K562 treated with DMSO at 1 percent for 24 hours (cell line): ENCODE measurements around the gene PCDHGC4. TPM values are rescaled to one million over a fixed set of nuclear protein-coding genes. Genes with fewer than 3 reads are reported as not detected.

Experiments used
- total RNA-seq: library from RNA; unstranded; fragments of 300-600 nt; gene quantifications from 2 replicates; pipeline ENCODE4 v1.2.3, GENCODE V29; 2022; ENCODE audit warnings: low read depth; ENCODE audit not compliant: insufficient read depth

PCDHGC4 gene
- total RNA-seq = not detected in 2 replicates

DNA sequence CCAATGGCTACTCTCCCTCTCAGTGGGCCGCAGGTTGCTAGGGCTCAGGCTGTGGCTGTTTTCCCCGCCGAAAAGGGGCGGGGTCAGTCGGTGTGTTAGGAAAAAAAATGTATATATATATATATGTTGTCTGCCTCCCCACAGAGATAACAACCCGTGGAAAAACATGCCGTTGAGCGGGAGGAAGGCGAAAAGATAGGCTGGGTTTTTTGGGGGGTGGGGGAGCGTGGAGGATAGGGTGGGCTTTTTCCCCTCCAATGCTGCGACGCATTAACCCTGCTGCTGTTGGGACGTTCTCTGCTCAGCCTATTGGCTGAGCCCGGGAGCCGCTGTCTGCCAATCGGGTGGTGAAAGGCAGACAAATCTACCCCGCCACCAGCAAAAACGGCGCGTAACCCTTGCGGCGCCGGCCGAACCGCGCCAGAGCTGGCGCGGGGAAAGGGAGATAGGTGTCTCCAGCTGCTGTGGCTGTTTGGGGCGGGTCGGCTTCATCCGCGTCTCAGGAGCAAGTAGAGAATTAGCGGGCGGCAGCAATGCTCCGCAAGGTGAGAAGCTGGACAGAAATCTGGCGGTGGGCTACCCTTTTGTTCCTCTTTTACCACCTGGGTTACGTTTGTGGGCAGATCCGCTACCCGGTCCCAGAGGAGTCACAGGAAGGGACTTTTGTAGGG is at the start of gene PCDHGC4:
Gene PCDHGC4 (plus strand): TSS at position 390 of the 671 bp plus-strand sequence. CDS start 144 bp downstream, at position 534.

DNA sequence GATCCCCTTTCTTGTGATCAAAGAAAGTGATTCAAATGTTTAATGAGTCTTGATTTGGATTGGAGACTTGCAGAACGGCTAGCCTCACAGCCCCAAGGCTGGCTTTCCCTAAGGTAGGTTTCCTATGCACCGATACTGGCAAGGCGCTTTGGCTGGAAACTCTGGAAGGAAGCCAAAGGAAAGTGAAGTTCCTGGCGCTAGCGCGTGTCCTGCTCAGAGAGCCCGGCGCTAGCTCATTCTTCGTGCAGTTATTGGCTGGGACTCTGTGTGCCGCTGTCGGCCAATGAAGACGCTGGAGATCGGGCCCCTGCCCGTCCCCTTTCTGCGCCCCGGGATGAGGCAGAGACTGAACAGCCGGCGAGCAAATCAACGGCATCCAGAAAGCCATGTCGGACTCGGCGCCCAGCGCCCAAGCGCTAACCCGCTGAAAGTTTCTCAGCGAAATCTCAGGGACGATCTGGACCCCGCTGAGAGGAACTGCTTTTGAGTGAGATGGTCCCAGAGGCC is 9.2 kb upstream of the PCDHGC4 start, which contains the start of gene PCDHGC3:
Gene PCDHGC3 (plus strand): TSS at position 342 of the 507 bp plus-strand sequence. CDS start 151 bp downstream, at position 493.

GRCh38 chr5:141488591-141489561 is 4.0 kb downstream of the PCDHGC4 start, which contains the start of gene PCDHGC5:
Gene PCDHGC5, plus strand, starts transcription at chr5:141489081. Its CDS starts 160 bp downstream, at chr5:141489241.

Other genes with a start within 250 kb of the PCDHGC4 start
- 0.35 and 0.52 TPM in 2 replicates for gene PCDHB15, start 239.6 kb upstream of the PCDHGC4 start, total RNA-seq
- gene SLC25A2, start 181.0 kb upstream of the PCDHGC4 start, total RNA-seq = not detected in 2 replicates
- gene TAF7, start 164.2 kb upstream of the PCDHGC4 start, total RNA-seq = 95.8 and 97.2 TPM in 2 replicates
- gene PCDHGA1, start 154.5 kb upstream of the PCDHGC4 start, total RNA-seq = 0.16 and 0.29 TPM in 2 replicates
- gene PCDHGA2, start 146.3 kb upstream of the PCDHGC4 start, total RNA-seq = 0.54 and 0.63 TPM in 2 replicates
- gene PCDHGA3, start 141.2 kb upstream of the PCDHGC4 start, total RNA-seq = 0.50 and 0.89 TPM in 2 replicates
- gene PCDHGB1, start 134.9 kb upstream of the PCDHGC4 start, total RNA-seq = 0.43 and 0.52 TPM in 2 replicates
- gene PCDHGA4, start 130.0 kb upstream of the PCDHGC4 start, total RNA-seq = 0.52 and 1.2 TPM in 2 replicates
- gene PCDHGB2, start 125.0 kb upstream of the PCDHGC4 start, total RNA-seq = 0.51 and 0.63 TPM in 2 replicates
- 0.22 and 0.44 TPM in 2 replicates for gene PCDHGA5, start 120.9 kb upstream of the PCDHGC4 start, total RNA-seq
- gene PCDHGB3, start 114.8 kb upstream of the PCDHGC4 start, total RNA-seq = 0.51 and 0.56 TPM in 2 replicates
- gene PCDHGA6, start 111.1 kb upstream of the PCDHGC4 start, total RNA-seq = 0.27 and 0.39 TPM in 2 replicates
- 0.37 TPM in 2 replicates for gene PCDHGA7, start 102.3 kb upstream of the PCDHGC4 start, total RNA-seq
- gene PCDHGB4, start 97.3 kb upstream of the PCDHGC4 start, total RNA-seq = 0.12 and 0.16 TPM in 2 replicates
- gene PCDHGA8, start 92.4 kb upstream of the PCDHGC4 start, total RNA-seq = 0.43 and 0.49 TPM in 2 replicates
- 0.42 and 0.75 TPM in 2 replicates for gene PCDHGB5, start 87.1 kb upstream of the PCDHGC4 start, total RNA-seq
- 0.17 TPM in 1 of 2 replicates, not detected in the other for gene PCDHGA9, start 82.3 kb upstream of the PCDHGC4 start, total RNA-seq
- gene PCDHGB6, start 77.0 kb upstream of the PCDHGC4 start, total RNA-seq = 0.16 and 0.27 TPM in 2 replicates
- gene PCDHGA10, start 72.0 kb upstream of the PCDHGC4 start, total RNA-seq = 0.07 TPM in 1 of 2 replicates, not detected in the other
- gene PCDHGB7, start 67.4 kb upstream of the PCDHGC4 start, total RNA-seq = not detected in 2 replicates
- gene PCDHGA11, start 64.0 kb upstream of the PCDHGC4 start, total RNA-seq = 0.15 TPM in 1 of 2 replicates, not detected in the other
- 0.06 TPM in 1 of 2 replicates, not detected in the other for gene PCDHGA12, start 54.5 kb upstream of the PCDHGC4 start, total RNA-seq
- gene PCDHGC3, start 9.1 kb upstream of the PCDHGC4 start, total RNA-seq = not detected in 2 replicates
- gene PCDHGC5, start 4.1 kb downstream of the PCDHGC4 start, total RNA-seq = not detected in 2 replicates
- gene DIAPH1, start 134.0 kb downstream of the PCDHGC4 start, total RNA-seq = 160 and 183 TPM in 2 replicates
- gene HDAC3, start 151.8 kb downstream of the PCDHGC4 start, total RNA-seq = 111 and 114 TPM in 2 replicates
- gene RELL2, start 152.0 kb downstream of the PCDHGC4 start, total RNA-seq = 9.6 and 9.8 TPM in 2 replicates
- gene FCHSD1, start 166.4 kb downstream of the PCDHGC4 start, total RNA-seq = 18.0 and 19.8 TPM in 2 replicates
- 13.3 and 13.5 TPM in 2 replicates for gene ARAP3, start 197.2 kb downstream of the PCDHGC4 start, total RNA-seq